ENCODE data around the gene SLC47A2.

SLC47A2 gene

DNA sequence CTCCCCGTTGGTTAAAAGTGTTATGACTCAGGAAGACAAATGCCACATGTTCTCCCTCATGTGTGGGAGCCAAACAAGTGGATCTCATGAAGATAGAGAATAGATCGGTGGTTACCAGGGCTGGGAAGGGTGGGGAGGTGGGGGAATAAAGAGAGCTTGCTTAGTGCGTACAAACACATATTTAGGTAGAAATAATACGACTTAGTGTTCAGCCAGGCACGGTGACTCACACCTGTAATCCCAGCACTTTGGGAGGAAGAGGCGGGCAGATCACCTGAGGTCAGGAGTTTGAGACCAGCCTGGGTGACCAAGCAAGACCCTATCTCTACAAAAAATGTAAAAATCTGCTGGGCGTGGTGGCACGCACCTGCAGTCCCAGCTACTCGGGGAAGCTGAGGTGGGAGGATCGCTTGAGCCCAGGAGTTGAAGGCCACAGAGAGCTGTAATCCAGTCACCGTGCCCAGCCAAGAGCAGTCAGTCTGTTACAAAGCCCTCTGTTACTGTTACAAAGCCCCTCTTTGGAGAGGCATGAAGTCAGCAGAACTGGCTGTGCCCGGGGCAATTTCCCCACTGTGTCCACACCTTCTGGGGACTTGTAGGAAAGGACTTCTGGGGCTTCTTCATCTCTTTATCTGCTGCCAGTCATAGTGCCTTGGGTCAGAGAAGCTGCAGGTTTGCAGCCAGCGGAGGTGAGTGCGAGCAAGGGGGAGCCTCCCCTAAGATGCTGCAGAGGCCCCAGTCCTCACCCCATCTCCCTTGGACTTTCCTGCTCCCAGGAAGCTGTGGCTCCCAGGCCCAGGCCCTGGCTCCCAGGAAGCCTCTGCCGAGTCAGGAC, 36.0 kb upstream of the SLC47A2 start:
- Mint-ChIP-seq H3K4me3 (no peak overlapping the region), H3K27ac (no peak overlapping the region)

DNA sequence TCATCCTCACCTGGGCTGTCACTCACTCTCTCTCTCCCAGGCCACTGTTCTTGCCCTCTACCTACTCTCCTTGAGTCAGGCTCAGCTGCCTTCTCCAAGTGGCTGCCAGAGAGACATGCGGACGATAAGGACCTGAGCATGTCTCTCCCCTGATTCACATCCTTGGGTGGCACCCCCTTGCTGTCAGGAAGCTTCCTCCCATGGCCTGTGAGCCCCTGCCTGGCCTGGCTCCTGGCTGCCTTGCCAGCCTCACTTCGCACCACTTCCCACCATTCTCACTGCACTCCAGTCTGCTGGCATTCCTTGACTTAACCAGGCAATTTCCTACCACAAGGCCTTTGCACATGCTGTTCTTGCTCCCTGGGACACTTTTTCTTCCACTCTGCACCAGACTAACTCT, 34.5 kb upstream of the SLC47A2 start:
- Mint-ChIP-seq H3K36me3 (no peaks in the 10 kb centered on the region), H3K9me3 (no peaks in the 10 kb centered on the region), H3K4me3 (no peak overlapping the region), H3K27ac (no peak overlapping the region), H3K27me3 (no peaks in the 10 kb centered on the region), H3K4me1 (peaks cover 4% of the 10 kb centered on the region)

More for the DNA sequence above, 36.0 kb upstream of the SLC47A2 start:
- no peaks in the 10 kb centered on the region for H3K9me3 Mint-ChIP-seq
- peaks cover 4% of the 10 kb centered on the region for H3K4me1 Mint-ChIP-seq
- H3K36me3 Mint-ChIP-seq = no peaks in the 10 kb centered on the region
- no peaks in the 10 kb centered on the region for H3K27me3 Mint-ChIP-seq

DNA sequence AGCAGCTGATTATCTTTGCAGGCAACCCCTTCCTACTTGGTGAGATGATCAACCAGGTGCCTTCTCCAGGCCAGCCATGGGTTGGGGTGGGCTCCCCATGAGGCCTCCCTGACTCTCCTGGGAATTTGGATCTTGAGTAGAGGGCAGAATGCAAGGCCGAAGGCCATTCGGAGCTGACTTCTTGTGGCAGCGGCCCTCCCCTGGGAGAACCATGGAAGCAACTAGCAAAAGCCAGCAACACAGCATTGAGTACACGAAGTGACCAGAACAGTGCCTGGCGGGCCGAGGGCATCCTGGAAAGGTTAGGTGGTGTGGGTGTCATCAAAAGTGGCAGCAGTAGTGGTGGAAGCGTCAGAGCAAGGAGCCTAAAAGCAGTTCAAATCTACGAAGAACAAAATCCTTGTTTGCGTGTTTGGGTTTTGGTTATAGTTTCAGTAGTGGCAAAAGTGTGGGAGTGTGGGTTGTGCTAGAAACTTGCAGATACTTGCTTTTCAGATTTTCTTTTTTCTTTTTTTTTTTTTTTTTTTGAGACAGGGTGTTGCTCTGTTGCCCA, 33.7 kb upstream of the SLC47A2 start:
- H3K4me3 Mint-ChIP-seq = no peak overlapping the region
- H3K27me3 Mint-ChIP-seq = no peaks in the 10 kb centered on the region
- H3K9me3 Mint-ChIP-seq = no peaks in the 10 kb centered on the region
- H3K27ac Mint-ChIP-seq = no peak overlapping the region
- H3K36me3 Mint-ChIP-seq = no peaks in the 10 kb centered on the region
- H3K4me1 Mint-ChIP-seq = peaks cover 8% of the 10 kb centered on the region

DNA sequence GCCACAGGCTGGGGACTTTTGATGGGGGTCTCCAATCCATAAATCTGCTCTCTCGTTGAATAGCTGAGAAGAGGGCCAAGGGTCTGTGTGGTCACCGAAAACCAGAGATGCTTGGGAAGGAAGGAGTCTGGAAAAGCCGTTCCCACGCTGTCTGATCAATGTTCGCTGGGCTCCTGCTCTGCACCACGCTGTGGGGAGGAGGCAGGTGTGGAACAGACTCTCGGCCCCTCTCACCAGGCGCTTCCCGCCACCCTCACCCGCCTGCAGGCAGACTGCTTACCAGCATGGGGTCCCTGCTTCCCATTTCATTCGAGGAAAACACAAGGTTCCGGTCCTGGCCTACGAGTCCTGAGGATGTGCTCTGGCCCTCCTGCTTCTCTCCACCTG, 32.4 kb upstream of the SLC47A2 start:
- Mint-ChIP-seq H3K27ac (no peak overlapping the region), H3K27me3 (no peaks in the 10 kb centered on the region), H3K36me3 (no peaks in the 10 kb centered on the region), H3K4me1 (peaks cover 11% of the 10 kb centered on the region), H3K4me3 (no peak overlapping the region), H3K9me3 (no peaks in the 10 kb centered on the region)

DNA sequence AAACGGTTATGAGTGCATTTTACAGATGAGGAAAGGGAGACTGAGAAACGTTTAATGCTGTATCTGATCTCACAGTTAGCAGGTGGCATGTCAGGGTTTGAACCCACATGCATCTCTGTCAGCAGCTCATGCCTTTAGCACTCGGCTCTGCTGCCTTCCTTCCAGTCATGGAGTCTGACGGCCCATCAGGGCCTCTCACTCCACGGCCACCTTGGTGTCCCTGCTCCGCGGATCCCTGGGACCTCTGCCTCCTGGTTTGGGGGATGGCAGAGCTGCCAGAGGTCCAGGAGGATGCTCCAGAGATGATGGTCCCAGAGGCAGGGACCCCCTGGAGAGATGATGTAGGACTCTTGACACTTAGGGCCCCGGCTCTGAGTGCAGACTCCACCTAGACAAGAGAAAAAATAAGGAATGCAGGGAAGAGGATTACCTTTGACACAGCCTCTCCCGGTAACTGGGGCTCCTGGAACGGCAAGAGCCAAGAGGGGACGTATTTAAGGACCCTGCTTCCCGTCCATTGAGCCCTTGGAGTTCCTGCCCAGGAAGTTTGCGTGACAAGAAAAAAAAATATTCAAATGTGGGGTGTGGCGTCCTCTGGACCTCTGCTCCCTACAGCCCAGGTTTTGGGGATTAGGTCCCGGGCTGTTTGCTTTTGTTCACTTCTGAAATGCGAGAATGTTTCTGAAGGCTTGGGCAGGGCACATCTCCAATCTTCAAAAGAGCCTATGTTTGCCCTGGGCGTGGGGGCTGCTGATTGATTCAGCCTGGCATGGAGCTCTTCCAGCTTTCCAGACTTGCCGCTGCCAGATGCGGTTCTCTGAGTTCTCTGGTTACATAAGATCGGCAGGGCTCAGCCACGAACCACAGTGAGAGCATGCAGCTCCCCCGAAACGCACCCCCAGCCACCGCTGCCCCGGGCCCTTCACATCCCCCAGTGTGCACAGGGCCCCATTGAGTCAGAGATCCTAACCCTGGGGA, 31.7 kb upstream of the SLC47A2 start, which contains the start of gene ALDH3A1:
Gene ALDH3A1, minus strand, starts transcription at position 470 of the 978 bp plus-strand sequence. CDS start 3,169 bp downstream, outside the sequence.
- no peaks in the 10 kb centered on the region for H3K27me3 Mint-ChIP-seq

DNA sequence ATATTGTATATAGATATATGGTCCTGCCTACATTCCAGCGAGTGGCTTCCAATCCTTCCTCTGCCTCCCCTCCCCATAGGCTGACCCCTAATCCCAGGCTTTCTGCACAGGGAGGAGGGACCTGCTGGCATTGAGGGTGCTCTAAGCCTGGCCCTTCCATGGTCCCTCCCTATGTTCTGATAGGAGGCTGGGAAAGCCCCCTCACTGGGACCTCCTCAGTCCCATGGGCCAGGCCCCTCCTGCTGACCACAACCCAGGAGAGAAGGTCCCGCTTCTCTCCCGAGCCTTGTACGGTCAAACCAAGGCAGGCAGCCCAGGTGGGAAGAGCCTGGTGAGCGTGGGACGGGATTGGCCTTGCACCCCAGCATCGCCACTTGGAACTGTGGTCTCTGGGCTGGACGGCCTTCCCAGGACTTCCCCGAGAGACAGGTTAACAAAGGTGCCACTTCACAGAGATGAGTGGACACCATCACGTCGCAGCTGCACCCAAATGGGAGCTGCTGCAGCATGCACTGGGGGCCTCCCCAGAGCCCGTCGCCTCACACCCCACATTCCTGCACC, 30.9 kb upstream of the SLC47A2 start:
- Mint-ChIP-seq H3K4me3 (no peak overlapping the region), H3K27me3 (no peaks in the 10 kb centered on the region), H3K9me3 (no peaks in the 10 kb centered on the region), H3K4me1 (peaks cover 11% of the 10 kb centered on the region), H3K36me3 (no peaks in the 10 kb centered on the region), H3K27ac (no peak overlapping the region)

More for the DNA sequence above, 31.7 kb upstream of the SLC47A2 start, which contains the start of gene ALDH3A1:
- H3K4me3 Mint-ChIP-seq = no peak within 1 kb of the TSS
- no peaks in the 10 kb centered on the region for H3K36me3 Mint-ChIP-seq
- H3K9me3 Mint-ChIP-seq = no peaks in the 10 kb centered on the region
- peaks cover 11% of the 10 kb centered on the region for H3K4me1 Mint-ChIP-seq
- no peak within 1 kb of the TSS for H3K27ac Mint-ChIP-seq

DNA sequence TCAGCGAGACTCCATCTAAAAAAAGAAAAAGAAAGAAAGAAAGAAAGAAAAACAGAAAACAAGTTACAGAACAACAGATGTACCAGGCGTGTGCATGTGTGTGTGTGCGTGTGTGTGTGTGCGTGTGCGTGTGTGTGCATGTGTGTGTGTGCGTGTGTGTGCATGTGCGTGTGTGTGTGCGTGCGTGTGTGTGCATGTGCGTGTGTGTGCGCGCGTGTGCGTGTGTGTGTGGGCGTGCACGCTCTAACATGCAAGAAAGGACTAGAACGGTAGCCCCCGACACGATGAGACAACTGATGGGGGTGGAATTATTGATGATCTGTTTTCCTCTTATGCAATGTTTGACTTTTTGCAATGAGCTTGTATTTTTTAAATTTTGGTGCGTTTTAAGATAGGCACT, 30.1 kb upstream of the SLC47A2 start:
- H3K4me3 Mint-ChIP-seq = no peak overlapping the region
- H3K4me1 Mint-ChIP-seq = peaks cover 11% of the 10 kb centered on the region
- no peaks in the 10 kb centered on the region for H3K36me3 Mint-ChIP-seq
- H3K27ac Mint-ChIP-seq = no peak overlapping the region
- H3K9me3 Mint-ChIP-seq = no peaks in the 10 kb centered on the region
- H3K27me3 Mint-ChIP-seq = no peaks in the 10 kb centered on the region

DNA sequence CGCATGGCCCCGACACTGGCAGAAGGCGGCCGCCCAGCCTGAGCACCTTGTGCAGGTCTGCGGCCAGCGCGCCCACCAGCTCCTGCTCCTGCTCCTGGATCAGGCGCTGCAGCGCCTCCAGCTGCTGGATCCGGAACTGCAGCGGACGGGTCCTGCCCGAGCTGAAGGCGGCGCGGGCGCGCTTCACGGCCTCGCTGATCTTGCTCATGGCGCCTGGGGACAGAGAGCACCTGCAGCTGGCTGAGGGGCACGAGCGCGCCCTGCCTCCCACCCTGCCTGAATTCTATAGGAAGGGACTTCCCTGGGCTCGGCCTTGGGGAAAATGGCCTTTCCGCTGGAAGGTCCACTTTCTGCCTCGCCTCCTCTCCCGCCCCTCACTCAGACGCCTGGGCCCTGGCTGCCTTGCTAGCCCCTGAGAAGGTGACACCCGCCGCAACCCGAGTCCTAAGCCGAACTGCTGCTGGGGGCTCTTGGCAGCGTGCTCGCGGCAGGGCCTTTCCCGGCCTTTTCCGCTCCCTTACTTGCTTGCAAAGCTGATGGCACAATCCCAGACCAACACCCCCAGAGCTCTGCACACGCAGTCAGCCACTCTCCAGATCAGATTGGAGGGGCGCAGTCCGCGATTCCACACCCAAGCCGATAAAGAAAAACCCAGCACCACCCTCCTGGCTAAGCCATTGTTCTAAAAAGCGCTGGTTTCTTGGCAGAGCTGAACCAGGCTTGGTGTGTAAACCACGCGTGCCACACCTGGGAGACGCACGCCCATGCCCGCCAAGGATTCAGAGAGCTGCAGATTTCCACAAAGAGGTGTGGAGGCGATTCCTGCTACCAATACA, 28.8 kb upstream of the SLC47A2 start:
- H3K4me3 Mint-ChIP-seq = peak overlapping the region; percentile 67
- no peaks in the 10 kb centered on the region for H3K27me3 Mint-ChIP-seq
- no peaks in the 10 kb centered on the region for H3K9me3 Mint-ChIP-seq
- peaks cover 7% of the 10 kb centered on the region for H3K4me1 Mint-ChIP-seq
- H3K27ac Mint-ChIP-seq = no peak overlapping the region
- H3K36me3 Mint-ChIP-seq = no peaks in the 10 kb centered on the region

DNA sequence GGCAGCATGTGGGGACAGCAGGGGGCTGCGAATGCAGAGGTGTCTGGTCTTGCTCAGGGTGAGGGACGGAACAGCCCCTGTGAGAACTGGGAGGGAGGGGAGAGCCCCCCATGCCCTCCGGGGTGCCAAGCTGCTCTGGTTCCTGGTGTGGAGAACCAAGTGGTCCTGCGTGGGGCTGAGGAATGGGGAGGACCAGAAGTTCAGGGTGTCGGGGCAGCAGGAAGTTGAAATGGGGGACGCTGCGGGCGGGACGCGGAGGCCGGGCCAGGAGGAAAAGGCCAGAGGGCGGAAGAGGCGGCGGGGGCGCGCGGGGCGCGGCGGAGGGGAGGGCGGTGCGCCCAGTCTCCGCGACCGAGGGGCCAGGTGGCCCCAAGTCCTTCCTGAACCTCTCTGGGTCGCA, 28.1 kb upstream of the SLC47A2 start:
- no peak overlapping the region for H3K27ac Mint-ChIP-seq
- peak overlapping the region; percentile 74 for H3K4me3 Mint-ChIP-seq
- H3K9me3 Mint-ChIP-seq = no peaks in the 10 kb centered on the region
- peaks cover 7% of the 10 kb centered on the region for H3K4me1 Mint-ChIP-seq
- no peaks in the 10 kb centered on the region for H3K36me3 Mint-ChIP-seq
- no peaks in the 10 kb centered on the region for H3K27me3 Mint-ChIP-seq

DNA sequence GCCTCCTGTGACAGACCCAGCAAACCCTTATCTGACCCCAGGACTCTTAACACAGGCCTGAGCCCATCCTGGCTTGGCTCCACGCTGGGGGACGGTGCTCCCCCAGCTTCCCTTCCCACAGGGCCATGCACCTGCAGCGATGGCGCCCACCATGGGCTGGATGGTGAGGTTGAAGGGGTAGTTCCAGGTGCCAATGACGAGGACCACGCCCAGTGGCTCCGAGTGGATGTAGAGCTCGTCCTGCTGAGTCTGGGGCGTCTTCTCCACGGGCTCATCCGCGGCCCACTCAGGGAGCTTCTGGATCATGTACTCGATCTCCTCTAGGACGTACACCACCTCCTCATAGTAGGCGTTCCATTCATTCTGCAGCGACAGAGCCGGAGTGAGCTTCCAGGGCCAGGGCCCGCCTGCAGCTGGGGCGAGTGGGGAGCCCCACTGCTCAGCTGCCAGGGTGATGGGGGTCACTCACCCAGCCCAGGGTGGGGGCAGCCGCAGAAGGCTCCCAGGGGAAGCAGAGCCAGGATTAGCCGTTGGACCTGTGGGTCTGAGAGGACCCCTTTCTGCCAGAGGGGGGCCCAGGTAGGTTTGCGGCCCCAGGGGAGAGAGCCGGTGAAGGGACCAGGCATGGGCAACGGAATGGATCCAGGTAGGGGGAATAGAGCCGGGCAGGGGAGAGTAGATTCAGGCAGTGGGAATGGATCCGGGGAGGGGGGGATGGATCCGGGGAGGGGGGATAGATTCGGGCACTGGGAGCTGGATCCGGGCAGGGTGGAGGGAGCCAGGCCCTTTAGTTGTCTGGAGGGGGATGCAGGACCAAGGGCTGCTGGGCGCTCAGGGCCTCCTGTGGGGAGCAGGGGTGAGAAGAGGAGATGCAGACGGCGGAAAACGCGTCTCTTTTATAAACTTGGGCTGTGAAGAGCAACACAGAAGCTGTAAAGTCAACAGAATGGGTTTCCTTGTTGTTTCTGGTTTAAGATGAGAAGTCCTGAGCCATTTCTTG, 27.0 kb upstream of the SLC47A2 start:
- Mint-ChIP-seq H3K27ac (no peak overlapping the region), H3K9me3 (no peaks in the 10 kb centered on the region), H3K4me3 (peak overlapping the region; percentile 23), H3K27me3 (no peaks in the 10 kb centered on the region), H3K36me3 (no peaks in the 10 kb centered on the region), H3K4me1 (peaks cover 7% of the 10 kb centered on the region)

DNA sequence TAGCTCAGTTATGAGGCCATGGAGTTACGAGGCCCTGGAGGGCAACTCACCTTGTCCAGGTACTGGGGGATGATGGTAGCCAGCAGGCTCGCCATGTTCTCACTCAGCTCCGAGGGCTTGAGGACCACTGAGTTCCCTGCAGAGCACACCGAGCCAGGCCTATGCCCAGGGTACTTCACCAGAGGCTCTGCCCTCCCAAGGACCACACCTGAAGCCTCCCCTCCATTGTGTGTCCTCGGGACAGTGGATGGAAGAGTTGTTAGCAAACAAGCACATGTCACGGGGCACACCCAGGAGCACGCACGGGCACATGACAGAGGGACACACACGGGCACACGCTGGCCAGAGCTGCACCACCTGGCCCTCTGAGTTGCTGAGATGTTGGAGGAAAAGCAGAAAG, 26.1 kb upstream of the SLC47A2 start:
- Mint-ChIP-seq H3K36me3 (no peaks in the 10 kb centered on the region), H3K4me1 (peaks cover 7% of the 10 kb centered on the region), H3K9me3 (no peaks in the 10 kb centered on the region), H3K4me3 (no peak overlapping the region), H3K27ac (no peak overlapping the region), H3K27me3 (no peaks in the 10 kb centered on the region)

DNA sequence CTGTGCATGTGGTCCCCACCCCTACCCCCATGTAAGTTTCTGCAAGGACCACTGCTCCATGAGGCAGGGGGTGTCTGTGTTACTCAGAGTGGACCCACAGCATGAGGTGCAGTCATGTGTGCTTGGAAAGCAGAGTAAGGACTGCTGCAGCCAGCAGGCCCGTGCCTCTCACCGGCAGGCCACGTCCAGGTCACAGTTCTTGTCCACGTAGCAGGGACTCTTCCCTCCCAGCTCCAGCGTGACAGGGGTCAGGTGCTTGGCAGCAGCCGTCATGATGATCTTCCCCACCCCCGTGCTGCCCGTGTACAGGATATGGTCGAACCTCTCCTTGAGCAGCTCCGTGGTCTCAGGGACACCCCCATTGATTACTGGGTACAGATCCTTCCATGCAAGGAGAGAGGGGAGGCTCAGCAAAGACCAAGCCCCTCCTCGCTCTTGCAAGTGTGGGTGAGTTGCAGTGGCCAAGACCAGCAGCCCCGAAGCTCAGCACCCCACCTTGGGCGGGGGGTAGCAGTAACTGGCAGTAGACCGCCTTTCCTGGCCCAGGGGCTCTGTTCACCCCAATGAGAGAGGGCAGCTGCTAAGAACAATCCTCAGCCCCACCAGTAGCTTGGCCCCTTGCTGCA, 25.6 kb upstream of the SLC47A2 start:
- no peaks in the 10 kb centered on the region for H3K9me3 Mint-ChIP-seq
- H3K27me3 Mint-ChIP-seq = no peaks in the 10 kb centered on the region
- H3K4me3 Mint-ChIP-seq = no peak overlapping the region
- no peaks in the 10 kb centered on the region for H3K36me3 Mint-ChIP-seq
- no peak overlapping the region for H3K27ac Mint-ChIP-seq
- H3K4me1 Mint-ChIP-seq = peaks cover 7% of the 10 kb centered on the region

DNA sequence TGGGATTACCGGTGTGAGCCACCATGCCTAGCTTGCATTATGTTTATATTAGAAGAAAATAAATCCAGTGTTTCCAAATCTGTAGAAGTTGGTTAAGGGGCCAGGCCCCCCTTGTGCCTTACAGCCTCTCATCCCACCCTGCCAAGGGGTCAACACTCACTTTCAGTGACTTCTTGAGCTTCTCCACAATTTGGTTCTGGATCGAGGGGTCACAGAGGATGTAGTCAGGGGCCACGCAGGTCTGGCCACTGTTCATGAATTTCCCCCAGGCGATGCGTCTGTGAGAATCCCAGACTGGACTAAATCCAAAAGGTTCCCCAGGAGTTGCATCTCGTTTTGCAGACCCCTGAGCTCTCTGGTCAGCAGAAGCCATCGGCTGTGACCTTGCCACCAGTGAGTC, 24.5 kb upstream of the SLC47A2 start:
- H3K36me3 Mint-ChIP-seq = no peaks in the 10 kb centered on the region
- peaks cover 7% of the 10 kb centered on the region for H3K4me1 Mint-ChIP-seq
- no peaks in the 10 kb centered on the region for H3K27me3 Mint-ChIP-seq
- no peak overlapping the region for H3K4me3 Mint-ChIP-seq
- H3K27ac Mint-ChIP-seq = no peak overlapping the region
- H3K9me3 Mint-ChIP-seq = no peaks in the 10 kb centered on the region
